ENCODE results near the gene VAV2.

GRCh38 chr9:133906218-133906617 is 85.9 kb downstream of the VAV2 start:
- TF ChIP-seq CTCF (IDR thresholded peaks at IDR 0.05) (no peak), POLR2A (IDR thresholded peaks at IDR 0.05) (no peak), POLR2AphosphoS5 (IDR thresholded peaks at IDR 0.05) (no peak), EP300 (IDR thresholded peaks at IDR 0.05) (no peak)

All from sigmoid colon (tissue), 4 donors.